Caki2 (cell line): ENCODE measurements around the gene OLFM4. TPM values are rescaled to one million over a fixed set of nuclear protein-coding genes. Genes with fewer than 3 reads are reported as not detected.

ENCODE experiments used
- DNase-seq: peaks from one replicate; pipeline ENCODE4 v3.0.0-alpha.2; 2015; ENCODE audit warnings: low read depth
- in situ Hi-C: cut with HindIII; loops from 2 replicates; pipeline ENCODE4 v1.10.0; 2016; ENCODE audit warnings: low sequenced_read_pairs, low pct_unique_long_range_greater_than_20kb, mixed read lengths
- total RNA-seq: library from RNA; depleted of rRNA; stranded (reverse); fragments of >200 nt; shearing (Covaris generic); gene quantifications from 2 replicates; pipeline ENCODE4 v1.2.3, GENCODE V29; 2014; ENCODE audit warnings: low replicate concordance

OLFM4 gene
- total RNA-seq, 1 experiment from 2014 or later, result not detected

DNA sequence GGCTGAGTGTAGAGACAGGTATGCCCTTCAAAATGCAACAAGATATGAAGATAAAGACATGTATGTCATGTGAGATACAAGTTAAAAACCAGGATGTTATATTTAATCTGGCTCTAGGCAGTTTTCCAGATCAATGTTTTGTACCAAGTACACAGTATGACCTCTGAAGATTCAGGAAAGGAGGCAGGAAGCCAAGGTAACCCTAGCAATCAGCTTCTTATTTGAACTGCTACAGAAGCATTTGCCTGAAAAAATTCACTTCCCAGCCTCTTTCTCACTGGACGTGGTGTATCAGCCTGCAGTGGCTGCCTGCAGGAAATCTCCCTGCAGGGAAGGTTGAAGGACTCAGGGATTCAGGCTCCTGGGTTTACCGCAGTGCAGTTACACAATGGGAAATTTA is 24.1 kb downstream of the OLFM4 start:
- in situ Hi-C loops, result no loop called here
- no peak for DNase-seq

DNA sequence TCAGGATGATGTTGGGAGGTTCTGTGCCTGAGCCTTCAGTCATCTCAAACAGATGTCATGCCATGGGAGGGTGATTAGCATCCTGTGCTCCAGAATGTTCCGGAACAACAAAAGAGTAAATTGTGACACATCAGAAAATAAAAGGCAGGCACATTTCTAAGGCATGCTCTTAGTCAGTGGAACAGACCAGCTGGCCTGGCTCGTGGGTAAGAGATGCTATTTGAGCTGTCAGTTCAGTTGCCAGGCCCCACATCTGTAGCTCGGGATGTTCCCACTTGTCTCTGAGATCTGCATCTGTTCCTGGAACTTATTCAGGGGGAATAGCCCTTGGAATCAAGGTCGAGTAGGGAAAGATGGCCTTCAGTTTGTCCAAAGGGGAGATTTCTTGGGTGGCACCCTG is 26.0 kb downstream of the OLFM4 start:
- no peak for DNase-seq
- in situ Hi-C loops, result no loop called here

DNA sequence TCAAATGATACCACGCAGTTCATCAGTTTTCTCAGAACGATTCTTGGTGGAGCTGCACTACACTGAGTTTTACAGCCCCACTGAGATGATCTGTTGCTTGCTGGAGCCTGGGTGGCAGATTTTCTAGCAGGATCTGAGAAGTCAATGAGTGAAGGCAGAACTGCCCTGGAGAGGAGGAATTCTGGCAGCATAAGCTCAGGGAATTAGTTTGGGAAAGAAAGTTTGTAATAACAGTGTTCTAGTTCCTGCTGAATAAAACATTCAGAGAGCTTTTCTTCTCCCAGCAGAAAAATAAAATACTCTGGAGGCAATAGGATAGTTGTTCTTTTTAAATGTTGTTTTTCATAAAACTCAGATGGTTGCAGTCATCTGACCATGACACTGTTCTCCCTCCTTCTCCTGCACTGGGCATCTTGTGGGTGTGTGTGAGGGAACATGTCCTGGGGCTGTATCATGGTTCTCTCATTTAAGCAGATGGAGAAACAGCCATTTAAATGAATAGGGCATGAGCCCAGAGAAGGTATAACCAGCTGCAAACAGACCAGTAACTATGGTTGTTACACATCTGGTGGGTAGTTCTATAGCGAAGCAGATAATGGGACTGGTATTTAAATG is 29.6 kb downstream of the OLFM4 start:
- in situ Hi-C loops, result no loop called here
- no peak for DNase-seq

DNA sequence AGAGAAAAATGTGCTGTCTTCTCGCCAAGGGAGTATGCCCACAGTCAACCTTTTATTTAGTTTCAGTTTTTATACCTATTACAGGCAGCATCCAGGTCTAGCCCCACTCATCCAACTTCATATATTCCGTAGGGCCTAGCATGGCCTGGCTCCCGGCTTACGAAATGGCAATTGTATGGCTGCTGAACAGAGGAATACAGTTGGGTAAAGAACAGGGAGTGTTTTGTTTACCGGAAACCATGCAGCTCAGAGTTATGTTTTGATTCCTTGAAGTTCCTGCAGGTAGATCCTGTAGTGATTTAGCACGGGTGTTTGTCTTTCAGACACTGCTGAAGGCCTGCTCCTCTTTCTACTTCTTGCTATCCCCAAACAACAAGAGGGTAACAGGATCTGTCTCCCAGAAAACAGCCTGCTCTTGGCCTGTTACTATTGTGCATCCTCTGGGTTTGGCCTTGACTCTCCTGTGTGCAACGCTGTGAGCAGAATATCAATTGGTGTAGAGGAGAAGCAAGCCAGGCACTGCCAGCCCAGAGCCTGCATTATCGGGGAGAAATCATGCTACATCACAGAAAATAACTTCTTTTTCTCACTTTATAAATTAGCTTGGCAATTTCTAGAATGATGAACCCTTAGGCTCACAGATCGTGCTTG is 32.4 kb downstream of the OLFM4 start:
- DNase-seq, result no peak
- in situ Hi-C loops, result no loop called here

DNA sequence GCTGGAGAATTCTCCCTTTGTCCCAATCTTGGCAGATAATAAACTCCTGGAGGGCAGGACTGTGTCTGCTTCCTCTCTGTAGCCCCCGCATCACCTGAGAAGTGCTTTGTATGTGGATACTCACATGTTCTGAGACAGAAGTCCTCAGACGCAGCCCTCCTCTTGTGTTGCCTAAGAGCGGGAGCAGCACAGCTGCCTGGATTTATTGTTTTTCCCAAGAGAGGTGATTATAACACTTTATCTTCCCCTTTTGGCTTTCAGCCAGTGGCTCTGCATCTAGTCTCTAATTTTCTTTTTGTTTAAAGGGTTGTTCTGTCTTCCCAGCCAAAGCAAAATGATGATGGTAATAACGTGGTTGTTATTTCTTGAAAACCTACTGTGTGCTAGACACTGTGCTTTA is 36.1 kb downstream of the OLFM4 start:
- DNase-seq, result no peak
- in situ Hi-C loops, result no loop called here

DNA sequence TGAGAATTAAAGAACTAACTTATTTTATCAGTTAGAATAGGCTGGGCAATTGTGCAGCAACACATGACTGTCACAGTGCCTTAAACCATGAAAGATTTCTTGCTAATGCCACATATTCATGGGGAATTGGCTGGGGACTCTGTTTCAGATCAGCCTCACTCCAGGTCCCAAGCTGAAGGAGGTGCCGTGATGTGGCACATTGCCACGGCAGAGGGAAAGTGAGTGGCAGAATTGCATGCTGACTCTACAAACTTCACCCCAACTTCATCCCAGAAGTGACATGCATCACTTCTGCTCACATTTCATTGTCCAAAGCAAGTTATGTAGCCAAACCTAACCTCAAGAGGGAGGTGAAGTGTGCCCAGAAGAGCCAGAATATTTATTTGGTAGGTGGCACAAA is 37.8 kb downstream of the OLFM4 start:
- DNase-seq, result no peak
- in situ Hi-C loops, result no loop called here

DNA sequence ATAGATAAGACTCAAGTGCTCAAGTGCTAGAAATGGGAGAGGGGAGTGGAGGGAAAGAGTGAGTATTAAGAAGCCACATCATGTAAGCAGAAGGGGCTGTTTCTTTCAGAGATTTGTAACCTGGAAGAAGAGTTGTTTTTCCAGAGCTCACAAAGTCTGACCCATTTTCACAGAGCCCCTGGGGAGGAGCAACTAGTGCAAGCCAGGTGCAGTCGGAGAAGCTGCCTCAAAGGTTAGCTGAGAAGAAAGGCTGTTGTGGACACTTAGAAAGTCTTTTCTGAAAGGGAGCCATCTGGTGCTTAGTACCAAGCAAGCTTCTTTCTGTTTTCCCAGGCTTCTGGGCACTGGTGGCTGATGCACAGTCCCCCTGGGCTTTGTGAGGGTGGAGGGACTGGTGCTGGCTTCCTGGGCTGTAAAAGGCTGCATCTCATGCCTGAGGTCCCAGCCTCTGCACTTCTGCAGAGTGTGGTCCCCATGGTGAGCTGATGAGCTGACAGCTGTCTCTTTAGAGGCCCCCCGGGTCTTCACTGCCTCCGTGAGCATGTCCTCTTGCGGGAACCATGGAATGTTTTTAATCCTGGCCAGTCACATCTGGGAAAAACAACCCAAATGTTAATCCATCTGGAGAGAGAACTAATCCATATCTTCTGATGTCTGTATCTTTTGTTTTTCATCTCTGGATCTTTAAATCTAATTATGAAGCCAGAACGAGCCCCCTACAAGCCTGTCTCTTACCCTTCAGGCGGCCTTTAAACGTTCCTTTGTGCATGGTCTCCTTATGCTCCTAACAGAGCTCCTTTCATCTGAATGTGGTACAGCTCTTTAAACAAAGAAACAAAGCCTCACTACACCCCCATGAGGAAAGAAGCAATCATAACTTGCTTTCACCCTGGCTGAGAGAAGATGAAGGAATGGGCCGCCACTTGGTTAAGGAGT is 40.2 kb downstream of the OLFM4 start:
- in situ Hi-C loops, result no loop called here

DNA sequence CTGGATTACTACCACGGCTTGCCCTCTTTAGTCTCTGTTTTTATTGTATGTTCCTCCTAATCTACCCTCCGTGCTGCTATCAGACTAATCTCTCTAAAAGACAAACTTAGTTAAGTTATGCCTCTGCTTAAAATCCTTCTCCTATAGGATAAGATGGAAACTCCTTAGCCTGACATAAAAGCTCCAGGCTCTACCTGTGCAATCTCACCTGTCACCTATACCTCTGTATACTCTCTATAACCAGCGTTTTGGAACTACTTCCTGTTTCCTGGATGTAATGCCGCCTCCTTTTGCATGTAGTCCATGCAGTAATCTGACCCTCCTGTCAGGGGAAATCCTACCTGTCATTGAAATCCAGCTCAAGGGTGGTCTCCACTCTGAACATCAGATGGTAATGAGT is 41.2 kb downstream of the OLFM4 start:
- in situ Hi-C loops, result no loop called here
- no peak for DNase-seq

More for the DNA sequence above, 40.2 kb downstream of the OLFM4 start:
- DNase-seq, result no peak

DNA sequence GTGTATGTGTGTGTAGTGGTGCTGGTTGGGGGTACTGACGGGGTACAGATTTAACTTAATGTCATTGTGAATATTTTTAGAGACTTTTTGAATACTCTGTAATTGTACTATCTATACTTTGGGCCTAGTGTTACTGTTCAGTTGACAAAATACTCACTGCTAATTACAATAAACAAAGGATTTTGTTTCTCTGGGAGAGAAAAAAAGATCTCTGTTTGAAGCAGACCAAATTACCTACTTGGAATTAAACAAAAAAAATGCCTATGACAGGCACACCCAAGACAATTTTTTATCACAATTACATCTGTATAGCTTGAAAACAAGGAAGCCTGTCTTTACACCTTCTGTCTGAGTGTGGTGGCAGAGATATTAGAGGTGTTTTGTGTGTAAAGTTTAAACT is 45.1 kb downstream of the OLFM4 start:
- DNase-seq, result no peak
- in situ Hi-C loops, result no loop called here

DNA sequence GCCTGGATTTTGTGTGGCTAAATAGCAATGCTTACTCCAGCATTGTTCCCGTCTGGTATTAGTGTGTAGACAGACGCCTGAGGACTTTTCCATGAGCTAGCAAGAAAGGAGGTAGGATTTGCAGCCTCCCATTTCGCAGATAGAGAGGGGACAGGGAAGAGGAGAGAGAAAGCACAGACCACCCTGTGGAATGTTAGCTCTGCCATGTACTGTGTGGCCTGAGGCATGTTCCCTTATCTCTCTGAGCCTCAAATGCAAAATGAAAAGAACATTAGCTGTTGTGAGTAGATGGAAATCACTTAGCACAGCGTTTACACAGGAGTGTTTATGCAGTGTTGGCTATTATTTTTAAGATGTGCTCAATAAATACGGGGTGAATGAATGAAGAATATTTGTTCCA is 45.5 kb downstream of the OLFM4 start:
- in situ Hi-C loops, result no loop called here
- no peak for DNase-seq

DNA sequence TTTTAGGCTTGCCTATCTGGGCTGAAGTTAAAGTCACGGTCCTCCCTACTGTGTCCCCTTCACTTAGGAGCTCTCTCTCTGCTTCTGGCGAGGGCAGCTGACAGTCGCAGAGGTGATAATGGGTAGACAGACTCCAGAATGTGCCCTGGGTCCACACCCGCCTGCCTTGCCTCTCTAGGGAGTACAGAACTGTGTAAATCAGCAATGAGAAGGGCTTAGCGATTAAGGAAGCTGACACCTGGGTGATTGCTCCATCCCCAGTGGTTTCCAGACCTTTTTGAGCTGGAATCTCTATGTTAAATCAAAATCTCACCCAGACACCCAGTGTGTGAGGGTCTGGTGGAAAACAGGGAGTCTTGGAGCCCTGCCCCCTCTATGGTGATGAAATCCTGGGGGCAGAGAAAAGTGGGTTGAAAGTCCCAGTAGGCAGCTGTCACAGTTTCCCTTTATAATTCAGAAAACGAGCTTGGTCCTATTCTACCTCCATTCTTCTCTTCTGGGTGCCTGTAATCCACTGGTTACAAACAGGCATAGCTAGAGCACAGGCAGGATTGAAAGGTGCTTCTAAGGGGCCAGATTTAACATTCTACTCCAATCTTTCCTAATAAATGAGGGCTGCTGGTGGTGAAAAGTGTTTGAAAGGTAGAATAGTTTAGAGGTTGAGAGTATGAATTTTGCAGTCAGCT is 46.9 kb downstream of the OLFM4 start:
- no peak for DNase-seq
- in situ Hi-C loops, result no loop called here

DNA sequence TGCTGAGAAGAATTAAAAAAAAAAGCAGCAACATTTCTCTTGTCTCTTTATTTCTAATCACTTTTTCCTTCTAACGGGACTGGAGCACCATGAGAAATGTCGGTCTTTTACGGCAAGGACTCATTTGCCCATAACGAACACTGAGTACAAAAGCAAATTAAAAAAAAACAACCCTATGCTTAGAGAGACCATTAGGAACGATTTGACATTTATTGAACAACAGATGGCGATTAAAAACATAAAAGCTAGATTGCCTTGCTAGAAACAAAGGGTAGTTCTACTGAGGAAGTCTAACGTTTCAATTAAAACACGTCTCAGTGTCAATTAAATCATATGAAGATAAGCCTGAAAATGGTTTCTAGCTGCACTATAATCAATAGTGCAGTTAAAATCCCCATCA is 51.1 kb downstream of the OLFM4 start:
- no peak for DNase-seq
- in situ Hi-C loops, result no loop called here

DNA sequence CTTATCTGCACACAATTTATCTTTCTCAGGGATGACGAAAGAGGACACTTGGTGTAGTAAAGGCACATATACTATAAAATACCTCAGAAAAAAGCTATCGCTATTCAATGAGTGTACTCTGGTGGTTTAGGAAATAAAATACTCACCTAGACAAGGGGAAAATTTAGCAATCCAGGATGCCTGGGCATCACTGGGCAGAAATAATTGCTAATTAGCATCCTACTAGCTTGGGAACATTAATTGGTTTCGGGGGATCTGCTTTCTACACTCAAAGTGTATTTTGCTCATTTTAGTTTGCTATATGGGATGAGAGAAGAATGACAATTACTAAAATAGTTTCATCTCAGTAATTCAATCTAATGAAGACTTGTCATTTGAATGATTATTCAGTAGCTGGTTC is 60.3 kb downstream of the OLFM4 start:
- no peak for DNase-seq
- in situ Hi-C loops, result no loop called here

DNA sequence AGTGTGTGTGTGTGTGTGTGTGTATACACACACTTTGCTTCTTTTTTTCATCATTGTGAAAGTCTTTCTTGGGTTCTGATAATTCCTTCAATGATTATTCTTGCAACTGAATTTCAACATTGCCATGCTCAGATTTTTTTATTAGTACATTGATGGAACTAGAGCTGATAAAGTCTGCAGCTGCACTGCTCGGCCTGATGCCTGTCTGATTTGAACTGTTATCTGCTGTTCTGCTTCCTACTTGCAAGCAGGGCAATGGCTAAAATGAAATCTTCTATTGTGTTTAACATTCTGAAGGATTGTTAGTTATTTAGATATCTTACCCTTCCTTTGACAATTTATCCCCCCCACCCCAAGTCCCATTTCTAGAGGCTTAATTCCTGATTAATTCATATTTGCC is 61.3 kb downstream of the OLFM4 start:
- in situ Hi-C loops, result no loop called here
- DNase-seq, result no peak

DNA sequence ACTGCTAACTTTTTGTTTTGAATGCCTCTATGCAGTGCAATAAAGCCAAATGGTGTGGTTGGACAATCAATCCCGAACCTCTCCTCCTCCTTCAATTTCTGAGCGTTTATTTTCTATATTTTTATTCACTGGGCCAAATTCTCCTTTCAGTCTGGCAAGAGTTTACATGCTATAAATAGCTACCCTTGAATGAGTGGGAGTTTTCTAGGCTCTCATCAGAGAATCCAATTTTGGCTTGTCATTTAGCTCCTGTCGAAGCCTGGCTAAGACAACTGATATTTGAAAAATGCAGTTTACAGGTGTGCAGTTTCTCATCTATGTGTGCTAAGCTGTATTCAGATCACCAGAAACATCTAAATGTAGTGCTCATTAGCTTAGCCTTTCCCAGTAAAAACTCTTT is 61.8 kb downstream of the OLFM4 start:
- in situ Hi-C loops, result no loop called here
- DNase-seq, result no peak

DNA sequence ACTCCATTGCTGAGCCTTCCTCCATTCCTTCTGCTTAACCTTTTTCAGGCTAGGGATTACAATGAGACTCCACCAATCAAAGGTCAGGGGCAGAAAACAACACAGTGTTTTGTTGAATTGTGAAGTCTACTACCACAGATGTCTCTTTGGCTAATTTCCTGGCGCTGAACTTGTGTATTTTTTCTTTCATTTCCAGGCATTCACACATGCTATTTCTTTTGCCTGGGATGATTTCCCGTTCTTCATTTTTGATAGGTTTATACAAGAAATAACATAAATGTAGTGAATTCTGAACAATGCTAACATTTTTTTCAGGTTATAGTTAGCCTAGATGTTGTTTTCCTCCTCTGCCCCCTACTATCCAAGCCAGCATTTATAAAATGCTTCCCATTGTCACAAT is 64.3 kb downstream of the OLFM4 start:
- DNase-seq, result no peak
- in situ Hi-C loops, result no loop called here

DNA sequence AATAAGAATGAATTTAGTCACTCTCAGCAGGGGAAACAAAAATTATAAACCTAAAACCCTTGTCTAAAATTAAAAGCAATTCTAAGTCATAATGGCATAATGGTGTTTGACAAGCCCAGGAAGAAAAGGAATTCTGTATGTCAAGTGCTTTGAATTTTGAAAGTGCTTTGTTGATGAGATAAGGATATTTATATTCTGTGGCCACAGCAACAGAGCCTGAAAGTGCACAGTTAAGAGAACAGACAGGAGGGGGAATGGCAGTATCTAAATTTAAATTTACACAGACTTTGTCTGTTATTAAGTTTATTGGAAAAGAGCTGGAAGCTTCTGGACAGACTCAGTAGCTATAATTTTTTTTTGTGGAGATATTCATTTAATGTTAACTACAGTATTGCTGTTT is 69.8 kb downstream of the OLFM4 start:
- in situ Hi-C loops, result no loop called here
- no peak for DNase-seq

DNA sequence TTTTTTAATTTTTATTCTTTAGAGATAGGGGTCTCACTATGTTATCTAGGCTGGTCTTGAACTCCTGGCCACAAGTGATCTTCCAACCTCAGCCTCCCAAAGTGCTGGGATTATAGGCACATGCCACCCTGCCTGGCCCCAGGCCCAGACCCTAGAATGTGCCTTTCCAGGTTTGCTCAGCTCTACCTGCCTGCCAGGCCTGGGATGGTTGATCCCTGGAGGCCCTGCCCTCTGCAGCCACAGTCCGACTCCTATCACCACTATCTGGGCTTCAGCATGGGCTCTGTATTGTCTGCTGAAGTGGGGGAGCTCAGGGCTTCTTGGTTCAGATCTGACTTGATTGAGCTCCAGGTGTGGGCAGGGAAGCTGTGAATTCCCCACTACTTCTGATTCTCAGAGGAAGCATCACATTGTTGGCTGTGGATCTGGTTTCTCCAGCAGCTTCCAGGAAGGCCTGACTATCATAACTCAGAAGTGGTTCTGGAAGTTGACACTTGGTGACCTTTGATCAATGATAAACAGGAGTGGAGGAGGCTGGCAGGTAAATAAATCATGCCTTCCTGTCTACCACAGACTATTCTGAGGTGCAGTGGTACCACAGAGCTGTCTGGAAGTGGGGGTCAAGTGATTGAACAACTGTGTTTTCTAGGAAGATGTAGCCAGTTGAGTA is 71.9 kb downstream of the OLFM4 start:
- in situ Hi-C loops, result no loop called here
- DNase-seq, result no peak
